Upper lobe of right lung (tissue), 1 donor: ENCODE data around the gene PPP6R3. TPM values are rescaled to one million over a fixed set of nuclear protein-coding genes. Genes with fewer than 3 reads are reported as not detected.
"Not testable (repeated sequence)": the region's sequence is repeated elsewhere in the genome, so short reads cannot be mapped to it uniquely, and the experiment has no call there.

Source experiments
- ATAC-seq: fragments of 200-7000 bp; cut with Tn5 transposase; one replicate; pipeline ENCODE4 v1.9.1; 2020; ENCODE audit warnings: mild to moderate bottlenecking, moderate library complexity
- DNase-seq: peaks from one replicate; pipeline ENCODE4 v3.0.0-alpha.2; 2020
- H3K27ac ChIP-seq: fragments of 200-600 bp; one replicate; pipeline ENCODE4 v1.8.0; 2022
- H3K27me3 ChIP-seq: fragments of 200-600 bp; one replicate; pipeline ENCODE4 v1.8.0; 2022; ENCODE audit warnings: mild to moderate bottlenecking
- H3K36me3 ChIP-seq: fragments of 200-600 bp; one replicate; pipeline ENCODE4 v1.8.0; 2022
- H3K4me1 ChIP-seq: fragments of 200-600 bp; one replicate; pipeline ENCODE4 v1.8.0; 2022
- H3K4me3 ChIP-seq: fragments of 200-600 bp; one replicate; pipeline ENCODE4 v1.8.0; 2022; ENCODE audit warnings: mild to moderate bottlenecking
- H3K9me3 ChIP-seq: fragments of 200-600 bp; one replicate; pipeline ENCODE4 v1.8.0; 2022
- intact Hi-C: fragments of 100-400 bp; cut with DNase I; formaldehyde crosslinking; loops from one replicate; pipeline ENCODE4 v1.11.0; 2022
- total RNA-seq: library from RNA; stranded (reverse); fragmentation: NEBNext Ultra II Directional; extraction: Animal tissue kit (Norgen Biotek cat#: 25700); gene quantifications from one replicate; pipeline ENCODE4 v1.2.1, GENCODE V29; 2021
- TF ChIP-seq, protein P1 (sequence below): fragments of 200-600 bp; IDR thresholded peaks from one replicate; pipeline ENCODE4 v1.8.0; 2022; ENCODE audit warnings: antibody characterized with exemption
- donor health status: DM: no; HTN: yes; CAD: no; lungs with severe emphysema.

The PPP6R3 gene
- total RNA-seq, 1 donor from 2014 or later: 93.2 TPM

DNA sequence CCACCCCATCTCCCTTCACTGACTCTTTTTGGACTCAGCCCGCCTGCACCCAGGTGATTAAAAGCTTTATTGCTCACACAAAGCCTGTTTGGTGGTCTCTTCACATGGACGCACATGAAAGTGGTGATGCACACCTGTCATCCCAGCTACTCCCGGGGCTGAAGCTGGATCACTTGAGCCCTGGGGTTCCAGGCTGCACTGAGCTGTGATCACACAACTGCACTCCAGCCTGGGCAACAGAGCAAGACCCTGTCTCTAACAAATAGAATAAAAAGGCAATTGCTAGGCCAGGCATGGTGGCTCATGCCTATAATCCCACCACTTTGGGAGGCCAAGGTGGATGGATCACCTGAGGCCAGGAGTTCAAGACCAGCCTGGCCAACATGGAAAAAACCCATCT is 178.8 kb downstream of the PPP6R3 start:
- ATAC-seq, H3K27ac ChIP-seq, H3K9me3 ChIP-seq, DNase-seq, H3K36me3 ChIP-seq, intact Hi-C loops, H3K4me3 ChIP-seq, H3K27me3 ChIP-seq, H3K4me1 ChIP-seq: not testable (repeated sequence)

DNA sequence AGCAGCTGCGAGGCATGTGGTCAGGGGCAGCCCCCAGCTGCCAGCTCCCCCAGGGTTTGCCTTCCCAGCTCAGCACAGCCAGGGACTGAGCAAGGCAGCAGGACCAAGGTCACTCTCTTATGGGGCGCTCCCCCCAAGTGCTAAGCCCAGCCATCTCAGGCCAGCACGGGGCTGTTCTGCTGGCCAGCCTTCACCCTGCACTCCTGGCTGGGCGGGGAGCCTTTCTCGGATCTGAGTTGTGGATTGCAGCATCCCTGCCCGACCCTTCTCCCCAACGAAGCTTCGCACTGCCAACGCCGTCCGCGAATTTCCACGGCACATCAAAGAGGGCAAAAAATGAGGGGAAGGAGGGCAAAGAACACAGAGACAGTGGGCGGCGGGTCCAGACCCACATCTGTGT is 181.3 kb downstream of the PPP6R3 start:
- Histone ChIP-seq H3K27ac (no peak overlapping the region), H3K36me3 (no peaks in the 10 kb centered on the region), H3K9me3 (peaks cover 9% of the 10 kb centered on the region), H3K27me3 (no peaks in the 10 kb centered on the region), H3K4me3 (no peak overlapping the region), H3K4me1 (no peaks in the 10 kb centered on the region)
- no peak for ATAC-seq
- intact Hi-C loops: no loop called here
- TF ChIP-seq, protein P1, sequence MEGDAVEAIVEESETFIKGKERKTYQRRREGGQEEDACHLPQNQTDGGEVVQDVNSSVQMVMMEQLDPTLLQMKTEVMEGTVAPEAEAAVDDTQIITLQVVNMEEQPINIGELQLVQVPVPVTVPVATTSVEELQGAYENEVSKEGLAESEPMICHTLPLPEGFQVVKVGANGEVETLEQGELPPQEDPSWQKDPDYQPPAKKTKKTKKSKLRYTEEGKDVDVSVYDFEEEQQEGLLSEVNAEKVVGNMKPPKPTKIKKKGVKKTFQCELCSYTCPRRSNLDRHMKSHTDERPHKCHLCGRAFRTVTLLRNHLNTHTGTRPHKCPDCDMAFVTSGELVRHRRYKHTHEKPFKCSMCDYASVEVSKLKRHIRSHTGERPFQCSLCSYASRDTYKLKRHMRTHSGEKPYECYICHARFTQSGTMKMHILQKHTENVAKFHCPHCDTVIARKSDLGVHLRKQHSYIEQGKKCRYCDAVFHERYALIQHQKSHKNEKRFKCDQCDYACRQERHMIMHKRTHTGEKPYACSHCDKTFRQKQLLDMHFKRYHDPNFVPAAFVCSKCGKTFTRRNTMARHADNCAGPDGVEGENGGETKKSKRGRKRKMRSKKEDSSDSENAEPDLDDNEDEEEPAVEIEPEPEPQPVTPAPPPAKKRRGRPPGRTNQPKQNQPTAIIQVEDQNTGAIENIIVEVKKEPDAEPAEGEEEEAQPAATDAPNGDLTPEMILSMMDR: no peak
- DNase-seq: no peak

DNA sequence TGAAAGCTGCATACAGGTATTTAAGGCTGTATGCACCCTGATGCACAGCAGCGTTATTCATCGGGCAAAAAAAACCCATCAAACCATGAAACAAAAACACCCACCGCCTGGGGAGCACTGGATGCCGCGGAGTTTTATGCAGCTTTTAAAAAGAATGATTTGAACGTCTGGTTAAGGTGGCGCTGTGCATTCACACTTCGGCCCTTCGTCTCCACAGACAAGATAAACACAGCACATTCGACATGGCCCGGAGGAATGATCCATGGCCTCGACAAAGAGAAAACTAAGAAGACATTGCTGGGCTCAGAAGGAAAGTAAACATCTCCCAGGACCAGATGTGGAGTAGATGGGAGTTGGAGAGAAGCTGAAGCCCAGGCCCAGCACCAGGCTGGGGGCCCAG is 183.0 kb downstream of the PPP6R3 start:
- no peaks in the 10 kb centered on the region for H3K36me3 ChIP-seq
- ATAC-seq (no peak), DNase-seq (no peak)
- peaks cover 9% of the 10 kb centered on the region for H3K9me3 ChIP-seq
- H3K27ac ChIP-seq: no peak overlapping the region
- H3K4me1 ChIP-seq: no peaks in the 10 kb centered on the region
- H3K4me3 ChIP-seq: no peak overlapping the region
- intact Hi-C loops: no loop called here
- TF ChIP-seq, protein P1: no peak
- no peaks in the 10 kb centered on the region for H3K27me3 ChIP-seq

DNA sequence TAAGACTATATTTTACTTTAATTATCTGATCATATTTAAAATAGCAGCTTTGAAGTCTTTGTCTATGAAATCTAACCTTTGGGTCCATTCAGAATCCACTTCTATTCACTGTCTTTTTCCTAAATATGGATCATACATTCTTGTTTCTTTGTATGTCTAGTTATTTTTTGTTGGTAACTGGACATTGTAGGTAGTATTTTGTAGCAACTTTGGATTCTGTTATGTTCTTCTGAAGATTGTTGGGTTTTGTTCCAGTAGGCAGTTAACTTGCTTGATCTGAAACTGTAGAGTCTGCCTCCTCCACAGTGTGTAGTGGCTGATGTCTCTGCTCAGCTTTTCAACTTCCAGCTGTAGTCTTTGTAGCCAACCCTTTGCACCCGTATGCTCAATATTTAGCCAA is 186.3 kb downstream of the PPP6R3 start:
- DNase-seq (no peak), ATAC-seq (no peak)
- H3K4me1 ChIP-seq: no peaks in the 10 kb centered on the region
- H3K36me3 ChIP-seq: no peaks in the 10 kb centered on the region
- no peak overlapping the region for H3K4me3 ChIP-seq
- no peak overlapping the region for H3K27ac ChIP-seq
- peaks cover 9% of the 10 kb centered on the region for H3K9me3 ChIP-seq
- TF ChIP-seq, protein P1: no peak
- intact Hi-C loops: no loop called here
- peaks cover 19% of the 10 kb centered on the region for H3K27me3 ChIP-seq

DNA sequence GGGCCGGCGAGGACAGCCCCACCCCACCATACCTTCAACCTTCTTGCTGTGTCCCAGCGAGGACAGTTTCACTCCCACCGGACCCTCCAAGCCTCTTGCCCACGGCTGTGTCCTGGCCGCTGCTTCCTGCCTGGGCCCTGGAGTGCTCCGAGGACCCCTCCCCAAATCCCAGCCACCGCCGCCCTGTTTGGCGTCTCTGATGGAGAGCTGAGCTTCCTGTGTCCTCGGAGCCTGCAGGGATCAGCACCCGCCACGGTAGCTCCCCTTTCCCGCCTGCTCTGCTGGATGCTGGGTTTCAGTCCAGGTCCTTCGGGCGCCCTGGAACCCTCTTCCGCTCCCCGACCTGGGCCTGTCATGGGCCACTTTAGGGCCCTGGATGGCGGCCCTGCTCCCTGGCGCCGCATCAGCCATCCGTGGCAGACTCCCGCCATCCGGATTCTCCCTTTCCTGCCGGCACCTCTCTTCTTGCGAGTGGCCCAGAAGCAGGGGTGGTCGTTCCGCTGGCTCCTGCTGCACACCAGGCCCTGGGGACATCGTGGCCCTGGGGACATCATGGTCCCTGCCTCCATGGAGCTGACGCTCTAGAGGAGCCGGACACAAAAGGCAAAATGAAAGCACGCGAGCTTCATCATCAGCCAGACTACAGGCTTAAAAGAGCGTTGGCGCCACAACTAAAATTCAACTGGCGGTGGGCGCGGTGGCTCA is 189.5 kb downstream of the PPP6R3 start:
- intact Hi-C loops: no loop called here
- Histone ChIP-seq H3K27me3 (peaks cover 29% of the 10 kb centered on the region), H3K36me3 (no peaks in the 10 kb centered on the region), H3K27ac (no peak overlapping the region), H3K9me3 (peaks cover 9% of the 10 kb centered on the region), H3K4me1 (no peaks in the 10 kb centered on the region), H3K4me3 (no peak overlapping the region)
- ATAC-seq (no peak), DNase-seq (no peak)
- TF ChIP-seq, protein P1: no peak

DNA sequence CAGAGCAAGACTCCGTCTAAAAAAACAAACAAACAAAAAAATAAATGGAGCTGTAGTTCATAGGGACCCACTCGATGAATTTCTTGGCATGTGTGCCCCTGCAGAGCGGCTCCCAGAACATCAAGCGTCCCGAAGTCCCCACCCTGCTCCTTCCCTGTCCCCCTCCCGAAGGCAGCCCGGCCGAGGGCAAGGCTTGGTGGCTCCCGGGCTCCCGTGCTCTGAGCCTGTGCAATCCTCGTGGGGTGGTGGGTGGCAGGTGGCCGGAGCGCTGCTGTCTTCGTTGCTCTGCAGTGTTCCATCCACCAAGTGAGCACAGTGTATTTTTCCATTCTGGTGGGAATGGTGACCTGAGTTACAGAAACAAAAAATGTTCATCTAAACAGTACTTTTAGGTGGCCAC is 190.2 kb downstream of the PPP6R3 start:
- TF ChIP-seq, protein P1: no peak
- H3K27me3 ChIP-seq: peaks cover 29% of the 10 kb centered on the region
- ATAC-seq (no peak), DNase-seq (no peak)
- intact Hi-C loops: no loop called here
- H3K36me3 ChIP-seq: no peaks in the 10 kb centered on the region
- H3K4me3 ChIP-seq: no peak overlapping the region
- no peaks in the 10 kb centered on the region for H3K4me1 ChIP-seq
- H3K9me3 ChIP-seq: peaks cover 9% of the 10 kb centered on the region
- H3K27ac ChIP-seq: no peak overlapping the region
